Stomach (tissue), 9 donors: ENCODE results near the gene HAUS6. TPM values are rescaled to one million over a fixed set of nuclear protein-coding genes. Genes with fewer than 3 reads are reported as not detected.

Source experiments
- DNase-seq, 2 donors: peaks; one replicate each; pipeline versions ENCODE4 v3.0.0 to v3.0.0-alpha.2; 2013 to 2019
- H3K27ac ChIP-seq, 5 donors: fragments of 200-600 bp in 4 of 5; sonication (generic) in 4 of 5; one replicate each; pipeline ENCODE4 v1.5.1; 2013 to 2019; ENCODE audit warnings: mild to moderate bottlenecking in 1 of 5, moderate library complexity in 1 of 5
- H3K27me3 ChIP-seq, 3 donors: fragments of 200-600 bp; sonication (generic); one replicate each; pipeline ENCODE4 v1.5.1; 2017 to 2019; ENCODE audit warnings: mixed run types in 1 of 3
- H3K36me3 ChIP-seq, 4 donors: fragments of 200-600 bp; sonication (generic); 1 replicate in 3 of 4; 2 replicates in 1 of 4; pipeline ENCODE4 v1.5.1; 2016 to 2019
- H3K4me1 ChIP-seq, 4 donors: fragments of 200-600 bp; sonication (generic); one replicate each; pipeline ENCODE4 v1.5.1; 2016 to 2019
- H3K4me3 ChIP-seq, 4 donors: fragments of 200-600 bp; sonication (generic) in 3 of 4; one replicate each; pipeline ENCODE4 v1.5.1; 2016 to 2019; ENCODE audit warnings: mild to moderate bottlenecking in 1 of 4
- H3K9me3 ChIP-seq, 4 donors: fragments of 200-600 bp; sonication (generic); one replicate each; pipeline ENCODE4 v1.5.1; 2016 to 2019
- EP300 ChIP-seq: sonication (generic); formaldehyde crosslinking; IDR thresholded peaks from one replicate; pipeline ENCODE4 v1.6.1; 2017; ENCODE audit warnings: antibody characterized with exemption
- POLR2A ChIP-seq, 4 donors: fragments of 450-650 bp; IDR thresholded peaks; one replicate each; pipeline ENCODE4 v1.6.1; 2016; ENCODE audit warnings: antibody characterized with exemption in 4 of 4, control low read depth in 2 of 4, mild to moderate bottlenecking in 1 of 4, moderate library complexity in 1 of 4
- POLR2AphosphoS5 ChIP-seq, 3 donors: sonication (generic); formaldehyde crosslinking; IDR thresholded peaks; one replicate each; pipeline ENCODE4 v1.6.1; 2016; ENCODE audit warnings: antibody characterized with exemption in 3 of 3
- WGBS, 5 donors: extraction: QIAGEN DNeasy Blood & Tissue Kit in 3 of 5; methylation state at CpG; one replicate each; pipeline versions ENCODE4 v1.1.5 to v1.1.7; 2013 to 2018; 5-methylcytosine and 5-hydroxymethylcytosine counted together
- intact Hi-C: fragments of 100-400 bp; cut with DNase I; formaldehyde crosslinking; loops from one replicate; pipeline ENCODE4 v1.15.1; 2023; ENCODE audit warnings: low total_unique reads
- polyA plus RNA-seq, 3 donors: library from polyadenylated mRNA; stranded (reverse); fragments of 200-250 nt; gene quantifications; one replicate each; pipeline ENCODE4 v1.2.3, GENCODE V29; 2013
- total RNA-seq, 5 donors: library from RNA; depleted of rRNA; stranded (reverse); fragments of >200 nt; gene quantifications; one replicate each; pipeline versions ENCODE4 v1.1.0 to v1.2.3, GENCODE V29; 2014 to 2016
- TF ChIP-seq, protein P1 (sequence below), 7 experiments: fragments of 450-650 bp in 4 of 7; fragments of 200-600 bp in 3 of 7; sonication (generic) in 3 of 7; IDR thresholded peaks; one replicate each; pipeline ENCODE4 v1.5.1; 2016 to 2019; ENCODE audit warnings: antibody characterized with exemption in 7 of 7, control low read depth in 2 of 7, mild to moderate bottlenecking in 1 of 7
- donor health status: healthy with polysubstance abuse.
- donor health status: Bipolar disorder and iron deficiency.
- donor health status: healthy.

Gene HAUS6
- total and polyA plus RNA-seq, 8 donors: 1.7 to 32.1 (median 3.5) TPM

GRCh38 chr9:19030899-19031298 lies 71.8 kb downstream of the HAUS6 start:
- intact Hi-C loops: loop anchor here (5.0 kb wide), 1 partner anchor 779 kb away; no protein-coding TSS in a partner anchor
- Histone ChIP-seq H3K4me3 (no peak overlapping the region), H3K27ac (no peak overlapping the region), H3K36me3 (no peaks in the 10 kb centered on the region), H3K4me1 (peaks cover 0 to 12% (median 0%) of the 10 kb centered on the region in 4 donors), H3K27me3 (peaks cover 0 to 3% (median 0%) of the 10 kb centered on the region in 3 donors), H3K9me3 (no peaks in the 10 kb centered on the region)
- no peak for DNase-seq
- WGBS, 5 donors: 82 to 100% (median 90%) methylated on average over 1 of the region's 1 CpG
- TF ChIP-seq POLR2A (IDR thresholded peaks at IDR 0.05) (no peak), POLR2AphosphoS5 (IDR thresholded peaks at IDR 0.05) (no peak), EP300 (no peak)
- TF ChIP-seq, protein P1, sequence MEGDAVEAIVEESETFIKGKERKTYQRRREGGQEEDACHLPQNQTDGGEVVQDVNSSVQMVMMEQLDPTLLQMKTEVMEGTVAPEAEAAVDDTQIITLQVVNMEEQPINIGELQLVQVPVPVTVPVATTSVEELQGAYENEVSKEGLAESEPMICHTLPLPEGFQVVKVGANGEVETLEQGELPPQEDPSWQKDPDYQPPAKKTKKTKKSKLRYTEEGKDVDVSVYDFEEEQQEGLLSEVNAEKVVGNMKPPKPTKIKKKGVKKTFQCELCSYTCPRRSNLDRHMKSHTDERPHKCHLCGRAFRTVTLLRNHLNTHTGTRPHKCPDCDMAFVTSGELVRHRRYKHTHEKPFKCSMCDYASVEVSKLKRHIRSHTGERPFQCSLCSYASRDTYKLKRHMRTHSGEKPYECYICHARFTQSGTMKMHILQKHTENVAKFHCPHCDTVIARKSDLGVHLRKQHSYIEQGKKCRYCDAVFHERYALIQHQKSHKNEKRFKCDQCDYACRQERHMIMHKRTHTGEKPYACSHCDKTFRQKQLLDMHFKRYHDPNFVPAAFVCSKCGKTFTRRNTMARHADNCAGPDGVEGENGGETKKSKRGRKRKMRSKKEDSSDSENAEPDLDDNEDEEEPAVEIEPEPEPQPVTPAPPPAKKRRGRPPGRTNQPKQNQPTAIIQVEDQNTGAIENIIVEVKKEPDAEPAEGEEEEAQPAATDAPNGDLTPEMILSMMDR (IDR thresholded peaks at IDR 0.05): no peak

- Histone ChIP-seq H3K27me3 (peaks cover 0 to 3% (median 0%) of the 10 kb centered on the region in 3 donors), H3K4me3 (no peak overlapping the region), H3K36me3 (no peaks in the 10 kb centered on the region), H3K9me3 (no peaks in the 10 kb centered on the region), H3K27ac (no peak overlapping the region), H3K4me1 (peaks cover 0 to 12% (median 0%) of the 10 kb centered on the region in 4 donors)
- WGBS, 5 donors: 22 to 30% (median 28%) methylated on average over 8 of the region's 8 CpGs
- TF ChIP-seq, protein P1 (IDR thresholded peaks at IDR 0.05): peak in 5 of 7 experiments; percentile 51 to 72 (median 68)
- no peak for TF ChIP-seq EP300
- TF ChIP-seq POLR2A (IDR thresholded peaks at IDR 0.05): no peak
- TF ChIP-seq POLR2AphosphoS5 (IDR thresholded peaks at IDR 0.05): peak in 1 of 3 donors; percentile 17
- intact Hi-C loops: loop anchor here (10.0 kb wide), 1 partner anchor 584 kb away; no protein-coding TSS in a partner anchor
- peak; percentile 41 to 90 for DNase-seq
These were observed 73.8 kb downstream of the HAUS6 start for GRCh38 chr9:19028835-19029451.

DNA sequence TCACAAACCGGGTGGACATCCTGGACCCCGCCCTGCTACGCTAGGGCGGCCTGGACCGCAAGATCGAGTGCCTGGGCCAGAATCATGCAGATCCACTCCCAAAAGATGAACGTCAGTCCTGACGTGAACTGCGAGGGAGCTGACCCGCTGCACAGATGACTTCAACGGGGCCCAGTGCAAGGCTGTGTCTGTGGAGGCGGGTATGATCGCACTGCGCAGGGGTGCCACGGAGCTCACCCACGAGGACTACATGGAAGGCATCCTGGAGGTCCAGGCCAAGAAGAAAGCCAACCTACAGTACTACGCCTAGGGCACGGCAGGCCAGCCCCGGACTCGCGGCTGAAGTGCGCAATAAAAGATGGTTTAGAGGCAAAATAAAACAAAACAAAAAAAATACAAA lies 74.9 kb downstream of the HAUS6 start:
- TF ChIP-seq POLR2AphosphoS5 (IDR thresholded peaks at IDR 0.05) (no peak), POLR2A (IDR thresholded peaks at IDR 0.05) (no peak), EP300 (no peak)
- TF ChIP-seq, protein P1 (IDR thresholded peaks at IDR 0.05): no peak
- WGBS, 5 donors: 92 to 96% (median 92%) methylated on average over 19 to 22 of the region's 22 CpGs

DNA sequence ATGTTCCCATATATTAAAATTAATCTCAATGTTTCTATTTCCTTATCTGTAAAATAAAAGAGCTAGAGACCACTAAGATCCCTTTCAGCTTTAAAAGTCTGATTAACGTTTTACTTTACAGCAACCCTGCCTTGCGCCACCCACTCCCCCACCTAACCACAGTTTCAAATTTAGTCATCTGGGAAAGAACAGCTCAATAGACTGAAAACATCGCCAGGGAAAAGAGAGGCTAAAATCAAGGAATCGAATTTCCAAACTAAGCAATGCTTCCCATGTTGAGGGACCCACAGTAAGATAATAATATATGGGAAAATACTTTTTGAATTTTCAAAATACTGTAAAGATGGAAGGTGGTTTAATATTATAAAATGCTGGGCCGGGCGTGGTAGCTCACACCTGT lies 76.3 kb downstream of the HAUS6 start:
- H3K36me3 ChIP-seq: no peaks in the 10 kb centered on the region
- H3K27ac ChIP-seq: no peak overlapping the region
- intact Hi-C loops: loop anchor here (10.0 kb wide), 1 partner anchor 582 kb away; no protein-coding TSS in a partner anchor
- TF ChIP-seq POLR2A (IDR thresholded peaks at IDR 0.05) (no peak), POLR2AphosphoS5 (IDR thresholded peaks at IDR 0.05) (no peak), EP300 (no peak)
- TF ChIP-seq, protein P1 (IDR thresholded peaks at IDR 0.05): no peak
- 82 to 91% (median 84%) methylated on average over 6 of the region's 6 CpGs for WGBS, 5 donors
- no peak for DNase-seq
- peaks cover 0 to 12% (median 0%) of the 10 kb centered on the region in 4 donors for H3K4me1 ChIP-seq
- no peak overlapping the region for H3K4me3 ChIP-seq
- H3K9me3 ChIP-seq: no peaks in the 10 kb centered on the region
- peaks cover 0 to 3% (median 0%) of the 10 kb centered on the region in 3 donors for H3K27me3 ChIP-seq

More for the DNA sequence above, 74.9 kb downstream of the HAUS6 start:
- peaks cover 0 to 12% (median 0%) of the 10 kb centered on the region in 4 donors for H3K4me1 ChIP-seq
- intact Hi-C loops: loop anchor here (10.0 kb wide), 1 partner anchor 583 kb away; no protein-coding TSS in a partner anchor
- H3K4me3 ChIP-seq: no peak overlapping the region
- no peak overlapping the region for H3K27ac ChIP-seq
- H3K36me3 ChIP-seq: no peaks in the 10 kb centered on the region
- no peaks in the 10 kb centered on the region for H3K9me3 ChIP-seq
- H3K27me3 ChIP-seq: peaks cover 0 to 3% (median 0%) of the 10 kb centered on the region in 3 donors
- DNase-seq: no peak
